Measurements from ENCODE around the gene IRAK2.

IRAK2 gene

GRCh38 chr3:10251006-10251405 lies 86.3 kb downstream of the IRAK2 start:
- CTCF ChIA-PET: no interaction called here
- POLR2A ChIA-PET: no interaction called here
- TF ChIP-seq CTCF (IDR thresholded peaks at IDR 0.05; ENCODE audit: control extremely low read depth, extremely low read depth, low read depth, missing control alignments): no peak
- no peak for DNase-seq (ENCODE audit: extremely low spot score)

- no peak for TF ChIP-seq CTCF (IDR thresholded peaks at IDR 0.05; ENCODE audit: control extremely low read depth, extremely low read depth, low read depth, missing control alignments)
- ChIA-PET POLR2A (no interaction called here), CTCF (interaction anchor here (0.6 to 2.4 kb wide), 3 partner anchors 10 to 450 kb away, joined by 3 to 11 read pairs (median 3); no protein-coding TSS in a partner anchor)
- DNase-seq (ENCODE audit: extremely low spot score): no peak
Measured at GRCh38 chr3:10253731-10254130, 89.0 kb downstream of the IRAK2 start.

- POLR2A ChIA-PET: interaction anchor here (0.6 kb wide), 1 partner anchor 876 kb away, joined by 3 read pairs; no protein-coding TSS in a partner anchor
Measured at GRCh38 chr3:10255835-10256234, 91.1 kb downstream of the IRAK2 start.

GRCh38 chr3:10259036-10259435 lies 94.3 kb downstream of the IRAK2 start:
- ChIA-PET CTCF (interaction anchor here (1.0 to 1.1 kb wide), 2 partner anchors 12 to 13 kb away, joined by 3 to 4 read pairs; no protein-coding TSS in a partner anchor), POLR2A (no interaction called here)
- DNase-seq (ENCODE audit: extremely low spot score): no peak
- TF ChIP-seq CTCF (IDR thresholded peaks at IDR 0.05; ENCODE audit: control extremely low read depth, extremely low read depth, low read depth, missing control alignments): no peak

More at GRCh38 chr3:10255835-10256234, 91.1 kb downstream of the IRAK2 start:
- CTCF ChIA-PET: interaction anchor here (1.1 kb wide), 1 partner anchor 9 kb away, joined by 3 read pairs; no protein-coding TSS in a partner anchor
- no peak for TF ChIP-seq CTCF (IDR thresholded peaks at IDR 0.05; ENCODE audit: control extremely low read depth, extremely low read depth, low read depth, missing control alignments)
- no peak for DNase-seq (ENCODE audit: extremely low spot score)

- POLR2A ChIA-PET: no interaction called here
- DNase-seq (ENCODE audit: extremely low spot score): no peak
- no peak for TF ChIP-seq CTCF (IDR thresholded peaks at IDR 0.05; ENCODE audit: control extremely low read depth, extremely low read depth, low read depth, missing control alignments)
- CTCF ChIA-PET: interaction anchor here (1.0 to 1.1 kb wide), 2 partner anchors 11 to 12 kb away, joined by 3 to 4 read pairs; no protein-coding TSS in a partner anchor
Measured at GRCh38 chr3:10259798-10260197, 95.1 kb downstream of the IRAK2 start.

- DNase-seq (ENCODE audit: extremely low spot score): no peak
- POLR2A ChIA-PET: no interaction called here
- TF ChIP-seq CTCF (IDR thresholded peaks at IDR 0.05; ENCODE audit: control extremely low read depth, extremely low read depth, low read depth, missing control alignments): no peak
- CTCF ChIA-PET: interaction anchor here (1.0 to 1.1 kb wide), 2 partner anchors 10 to 12 kb away, joined by 3 to 4 read pairs; no protein-coding TSS in a partner anchor
Measured at GRCh38 chr3:10260211-10260701, 95.5 kb downstream of the IRAK2 start.
